HG03521 (cell line): Measurements from ENCODE around the gene UQCR11.

Experiments used
- ATAC-seq: cut with Tn5 transposase; IDR thresholded peaks from one replicate; pipeline ENCODE4 v1.9.1; 2021; ENCODE audit warnings: mild to moderate bottlenecking, moderate library complexity; ENCODE audit not compliant: unreplicated experiment

Gene UQCR11

DNA sequence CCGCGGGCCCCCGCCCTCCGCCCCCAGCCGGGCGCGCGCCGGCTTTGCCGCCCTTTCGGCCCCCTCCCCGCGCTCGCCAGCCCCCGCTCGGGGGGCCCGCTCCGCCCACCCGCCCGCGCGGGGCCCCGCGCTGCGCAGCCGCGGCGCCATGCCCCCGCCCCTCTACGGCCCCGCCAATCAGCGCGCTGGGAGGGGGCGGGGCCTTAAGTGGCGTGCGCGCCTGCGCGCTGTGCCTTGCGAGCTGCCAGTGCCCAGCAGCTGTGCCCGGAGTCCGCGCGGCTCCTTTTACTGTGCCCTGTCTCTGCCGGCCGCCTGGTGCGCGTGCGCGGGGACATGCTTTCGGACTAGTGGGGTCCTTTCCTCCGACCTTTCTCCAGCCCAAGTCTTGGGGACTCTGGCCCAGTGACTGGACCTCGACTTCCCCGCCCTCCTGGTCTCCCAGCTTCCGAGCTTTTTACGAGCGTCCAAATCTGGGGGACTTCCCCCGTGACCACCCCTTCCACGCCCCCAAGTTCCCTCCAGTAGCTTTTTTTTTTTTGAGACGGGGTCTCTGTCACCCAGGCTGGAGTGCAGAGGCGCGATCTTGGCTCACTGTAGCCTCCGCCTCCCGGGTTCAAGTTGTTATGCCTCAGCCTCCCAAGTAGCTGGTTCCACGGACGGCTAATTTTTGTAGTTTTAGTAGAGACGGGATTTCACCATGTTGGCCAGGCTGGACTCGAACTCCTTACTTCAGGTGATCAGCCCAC lies 12.3 kb downstream of the UQCR11 start, which contains the start of gene MBD3:
Gene MBD3 (minus strand): TSS at position 111 of the 746 bp plus-strand sequence. CDS start 234 bp downstream, outside the sequence.
- ATAC-seq: peak; percentile 69

DNA sequence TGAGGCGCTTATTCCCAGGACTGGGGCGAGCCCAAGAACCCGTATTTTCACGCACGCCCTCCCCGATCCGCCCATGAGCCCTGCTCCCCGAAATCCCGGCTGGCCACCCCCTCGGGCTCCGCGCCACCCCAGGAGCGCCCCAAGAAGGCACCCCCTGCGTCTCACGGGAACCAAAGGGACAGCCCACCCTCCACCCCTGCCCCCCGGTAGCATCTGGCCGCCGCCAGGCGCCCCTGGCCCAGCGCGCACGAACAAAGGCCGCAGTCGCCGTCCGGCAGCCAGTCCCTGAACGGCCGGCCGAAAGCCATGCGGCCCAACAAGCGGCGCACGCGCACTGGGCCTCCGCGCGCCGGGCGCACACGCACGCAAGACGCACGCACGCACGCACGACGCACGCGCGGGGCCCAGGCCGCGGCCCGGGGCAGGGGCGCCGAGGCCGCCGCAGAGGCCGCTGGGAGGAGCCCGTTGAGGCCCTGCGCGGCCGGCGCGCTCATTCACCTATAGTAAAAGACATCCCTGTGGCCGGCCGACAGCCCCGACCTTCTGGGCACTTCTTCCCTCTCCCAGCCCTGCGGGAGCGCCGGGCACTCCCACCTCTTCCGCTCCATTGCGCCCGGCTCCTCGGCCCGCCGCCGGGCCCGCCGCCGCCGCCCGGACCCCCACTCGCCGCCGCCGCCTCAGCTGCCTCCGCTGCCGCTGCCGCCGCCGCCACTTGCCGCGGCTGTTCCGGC lies 13.1 kb downstream of the UQCR11 start:
- ATAC-seq: peak; percentile 60

DNA sequence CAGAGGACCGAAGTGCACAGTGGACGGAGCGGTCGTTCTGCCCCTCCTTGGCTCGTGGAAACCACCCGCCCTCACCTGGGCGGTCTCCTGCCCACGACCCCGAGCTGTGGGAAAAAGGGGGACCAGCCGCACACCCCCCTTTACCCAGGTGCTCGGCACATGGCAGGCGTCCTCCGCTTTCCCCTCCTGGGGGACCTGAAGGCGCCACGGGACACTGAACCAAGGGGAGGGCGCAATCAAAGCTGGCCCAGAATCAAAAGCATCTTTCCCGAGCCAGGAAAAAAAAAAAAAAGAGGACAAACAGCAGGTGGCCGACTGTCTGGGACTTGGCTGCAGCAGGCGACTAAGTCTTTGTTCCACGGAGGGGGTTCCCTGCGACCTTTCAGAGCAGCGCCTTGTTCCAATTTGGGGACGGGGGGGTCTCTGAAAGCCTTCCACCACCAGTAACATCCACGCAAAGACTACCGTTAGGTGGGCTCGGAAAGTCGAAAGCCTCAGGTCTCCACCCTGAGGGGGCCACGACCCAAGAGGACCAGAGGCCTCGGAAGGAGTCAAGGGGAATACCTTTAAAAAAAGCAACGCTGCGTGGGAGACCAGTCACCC lies 13.7 kb downstream of the UQCR11 start:
- no peak for ATAC-seq

DNA sequence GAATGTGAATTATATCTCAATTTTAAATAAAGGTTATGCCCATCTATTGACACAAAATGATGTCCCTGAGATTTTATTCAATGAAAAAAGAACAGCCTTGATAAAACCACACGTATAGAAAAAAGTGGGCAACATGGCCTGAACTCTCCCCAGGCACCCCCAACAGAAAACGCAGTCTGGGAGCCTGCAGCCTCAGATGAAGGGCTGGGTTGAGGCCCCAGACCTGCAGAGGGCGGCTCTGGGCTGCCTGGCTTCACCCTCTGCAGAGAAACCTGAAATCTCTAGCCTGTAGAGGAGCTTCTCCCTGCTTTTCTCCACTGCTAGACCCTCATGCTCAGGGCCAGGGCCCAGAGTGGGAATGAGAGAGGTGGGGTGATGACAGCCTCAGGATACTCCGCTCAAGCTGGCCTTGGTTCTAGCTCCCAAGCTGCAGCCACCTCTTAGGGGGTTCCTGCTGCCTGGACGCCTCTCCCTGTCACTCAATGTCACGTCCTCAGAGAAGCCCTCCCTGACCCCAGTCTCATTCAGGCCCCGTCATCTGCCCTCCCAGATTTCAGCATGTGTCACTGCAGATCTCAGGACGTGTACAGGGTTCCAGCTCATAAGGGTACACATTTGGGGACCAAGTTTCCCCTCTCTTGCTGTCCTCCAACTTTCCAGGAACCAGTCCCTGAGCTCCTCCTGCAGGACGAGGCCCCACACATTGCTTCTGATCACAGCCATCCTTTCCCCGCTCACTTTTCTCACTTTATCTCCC lies 14.4 kb downstream of the UQCR11 start:
- ATAC-seq: no peak

GRCh38 chr19:1587872-1588271 lies 17.4 kb downstream of the UQCR11 start:
- no peak for ATAC-seq

DNA sequence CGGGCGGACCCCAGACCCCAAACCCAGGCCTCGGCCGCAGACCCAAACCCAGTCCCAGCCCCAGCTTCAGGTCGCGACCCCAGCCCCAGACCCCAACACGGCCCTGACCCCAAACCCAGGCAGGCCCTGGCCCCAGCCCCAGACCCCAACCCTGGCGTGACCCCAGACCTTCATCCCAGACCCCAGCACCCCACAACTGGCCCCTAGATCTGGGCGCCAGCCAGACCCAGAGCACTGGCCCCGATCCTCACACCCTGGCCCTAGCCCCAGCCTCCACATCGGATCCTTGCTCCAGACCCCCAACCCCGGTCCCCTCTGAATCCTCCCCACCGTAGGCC lies 20.1 kb downstream of the UQCR11 start:
- ATAC-seq: no peak

GRCh38 chr19:1584500-1585242 lies 20.6 kb downstream of the UQCR11 start:
- ATAC-seq: no peak

- ATAC-seq: no peak
Measured at GRCh38 chr19:1582201-1582600, 23.1 kb downstream of the UQCR11 start.

DNA sequence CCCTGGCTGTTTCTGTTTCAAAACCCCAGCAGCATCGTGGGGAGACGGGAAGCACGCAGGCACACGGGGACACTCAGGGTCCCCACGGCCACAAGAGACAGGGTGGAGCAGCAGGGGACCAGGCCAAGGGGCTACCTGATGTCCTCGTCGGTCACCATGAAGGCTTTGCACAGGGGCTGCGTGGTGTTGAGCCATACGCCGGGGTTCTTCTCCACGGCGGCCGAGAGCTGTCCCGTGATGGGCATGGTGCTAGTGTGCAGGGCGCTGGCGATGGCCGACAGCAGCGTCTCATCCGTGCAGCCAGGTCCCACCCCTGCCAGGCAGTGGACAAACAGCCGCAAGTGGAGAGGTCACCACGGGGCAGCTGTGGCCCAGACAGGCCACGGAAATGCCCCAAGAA lies 24.3 kb downstream of the UQCR11 start:
- no peak for ATAC-seq

DNA sequence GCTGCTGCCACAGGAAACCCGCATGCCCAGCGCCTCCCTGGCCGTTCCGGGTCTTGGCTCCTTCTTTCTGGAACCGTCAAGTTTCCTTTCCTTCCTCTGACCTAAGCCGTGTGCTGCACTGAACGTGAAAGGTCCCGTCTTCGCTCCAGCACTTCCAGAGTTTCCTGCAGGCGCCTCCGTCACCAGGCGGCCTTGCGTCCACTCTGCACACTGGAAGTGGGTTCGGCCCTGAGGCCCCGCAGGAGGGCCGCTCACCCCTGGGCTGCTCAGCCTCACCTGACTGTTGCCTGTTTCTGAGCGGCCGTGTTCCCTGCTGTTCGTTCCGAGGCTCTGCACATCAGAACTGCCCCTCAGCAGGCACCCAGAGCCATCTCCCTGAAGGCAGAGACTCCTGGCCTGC lies 24.9 kb downstream of the UQCR11 start:
- ATAC-seq: no peak

GRCh38 chr19:1579222-1579621 lies 26.0 kb downstream of the UQCR11 start:
- ATAC-seq: no peak

DNA sequence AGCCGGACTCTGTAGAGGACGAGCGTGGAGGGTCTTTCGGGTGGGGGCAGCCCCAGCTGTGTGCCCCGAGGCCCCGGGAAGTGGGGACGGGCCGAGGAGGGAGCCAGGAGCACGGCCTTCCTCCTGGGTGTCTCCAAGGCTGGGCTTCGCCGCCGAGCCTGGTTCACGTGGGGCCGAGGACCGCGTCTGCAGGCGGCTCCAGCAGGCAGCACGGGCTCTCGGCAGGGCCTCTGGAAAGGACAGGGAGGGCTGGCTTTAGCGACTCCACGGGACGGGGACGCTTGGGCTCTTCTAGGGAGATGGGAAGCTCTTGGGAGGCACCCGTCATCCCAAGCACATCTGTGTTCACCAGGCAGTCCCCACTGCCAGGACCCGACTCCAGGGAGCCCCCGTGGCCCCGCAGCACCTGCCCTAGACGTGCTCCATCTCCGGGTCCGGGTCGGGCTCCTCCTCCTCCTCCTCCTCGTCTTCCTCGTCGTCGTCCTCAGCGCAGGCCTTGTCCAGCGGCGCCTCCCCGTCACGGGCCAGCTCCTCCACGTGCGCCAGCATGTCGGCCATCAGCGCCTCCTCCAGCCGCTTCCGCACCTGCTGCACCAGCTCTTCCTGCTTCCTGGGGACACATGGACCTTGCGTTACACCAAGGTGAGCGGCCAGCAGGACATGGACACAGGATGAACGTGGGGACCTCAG lies 27.2 kb downstream of the UQCR11 start:
- no peak for ATAC-seq

DNA sequence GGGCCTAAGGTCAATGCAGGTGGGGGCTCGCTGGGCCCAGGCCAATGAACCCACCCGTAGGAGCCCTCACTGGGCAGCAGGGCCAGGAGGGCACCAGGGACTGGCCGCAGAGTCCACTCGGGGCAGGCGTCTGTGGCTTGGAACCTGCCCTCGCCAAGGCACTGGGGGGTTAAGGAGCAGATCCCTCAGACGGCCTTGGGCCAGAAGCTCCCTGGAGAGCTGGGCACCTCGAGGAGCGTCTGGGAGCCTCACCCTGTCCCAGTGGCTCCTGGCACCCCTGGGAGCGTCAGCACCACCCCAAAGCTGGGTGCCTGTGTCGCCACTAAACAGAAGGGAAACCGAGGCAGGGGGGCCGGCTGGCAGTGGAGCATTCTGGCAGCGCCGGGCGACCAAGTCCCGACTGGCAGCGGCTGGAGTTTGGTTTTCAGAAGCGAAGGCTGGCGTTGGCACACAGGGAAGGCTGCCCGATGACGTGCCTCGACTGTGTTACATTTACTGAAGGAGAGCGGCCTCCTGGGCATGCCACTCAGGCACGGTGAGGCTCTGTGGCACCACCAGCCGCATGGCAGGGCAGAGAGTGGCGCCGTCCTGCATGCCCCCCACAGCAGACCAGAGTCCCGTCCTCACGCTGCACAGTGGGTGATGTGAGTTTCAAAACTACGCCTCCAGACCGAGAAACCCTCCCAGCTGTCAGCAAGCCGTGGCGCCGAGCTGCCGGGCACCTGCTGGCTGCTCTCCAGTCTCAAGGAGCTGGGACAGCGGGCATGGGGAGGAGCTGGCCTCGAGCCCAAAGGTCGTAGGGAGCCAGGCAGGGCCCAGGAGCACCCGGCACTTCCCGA lies 28.0 kb downstream of the UQCR11 start:
- no peak for ATAC-seq

GRCh38 chr19:1576242-1577089 lies 28.8 kb downstream of the UQCR11 start:
- ATAC-seq: no peak

GRCh38 chr19:1575323-1576241 lies 29.7 kb downstream of the UQCR11 start:
- ATAC-seq: no peak

DNA sequence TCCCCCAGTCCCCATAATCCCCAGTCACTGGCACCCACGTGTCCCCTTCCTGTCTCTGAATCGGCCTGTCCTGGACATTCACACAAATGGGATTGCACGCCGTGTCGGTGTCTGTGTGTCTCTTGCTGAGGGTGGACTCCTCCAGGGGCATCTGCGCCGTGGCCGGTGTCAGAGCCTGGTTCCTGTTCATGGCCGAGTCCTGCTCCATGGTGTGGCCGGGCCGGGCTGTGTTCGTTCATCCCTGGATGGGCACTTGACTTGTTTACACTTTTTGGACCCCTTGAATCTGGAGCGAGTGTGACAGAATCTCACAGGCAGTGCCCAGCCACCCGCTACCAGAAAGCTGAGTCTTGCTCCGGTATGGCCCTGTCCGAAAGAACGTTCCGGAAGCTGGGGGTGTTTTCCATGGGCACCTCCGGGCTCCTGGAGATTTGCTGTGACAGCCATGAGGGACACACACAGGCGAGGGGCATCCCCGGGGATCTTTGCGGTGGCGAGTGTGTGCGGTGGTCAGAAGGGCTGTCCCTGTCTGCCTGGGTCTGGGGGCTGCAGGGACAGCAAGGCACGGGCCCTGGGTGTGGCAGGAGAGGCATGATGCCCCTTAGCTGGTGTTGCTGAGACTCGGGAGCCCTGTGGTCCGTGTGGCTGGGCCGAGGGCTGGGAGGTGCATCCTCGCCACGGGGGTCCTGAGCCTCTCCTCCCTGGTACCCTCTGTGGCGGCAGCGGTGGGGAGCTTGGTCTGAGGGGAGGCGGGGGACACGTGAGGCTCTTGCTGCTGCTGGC lies 30.7 kb downstream of the UQCR11 start:
- no peak for ATAC-seq
